Retinal pigment epithelial cell (primary cell): ENCODE results near the gene RAB21.
A peak's percentile ranks its signal among the peaks of the same experiment; 100 is the strongest.

Experiments
- DNase-seq: peaks from one replicate; pipeline ENCODE4 v3.0.0-alpha.2; 2010; ENCODE audit warnings: low read depth
- H3K4me3 ChIP-seq: 2 replicates; pipeline ENCODE4 v1.5.1; 2011; ENCODE audit warnings: mild to moderate bottlenecking, low read length, control low read depth, moderate library complexity
- TF ChIP-seq, protein P1 (sequence below): conservative IDR thresholded peaks from 2 replicates; pipeline ENCODE4 v1.5.1; 2011; ENCODE audit warnings: low read depth, low read length, control low read depth, inconsistent platforms

RAB21 gene, protein sequence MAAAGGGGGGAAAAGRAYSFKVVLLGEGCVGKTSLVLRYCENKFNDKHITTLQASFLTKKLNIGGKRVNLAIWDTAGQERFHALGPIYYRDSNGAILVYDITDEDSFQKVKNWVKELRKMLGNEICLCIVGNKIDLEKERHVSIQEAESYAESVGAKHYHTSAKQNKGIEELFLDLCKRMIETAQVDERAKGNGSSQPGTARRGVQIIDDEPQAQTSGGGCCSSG

GRCh38 chr12:71754461-71755145 lies at the start of gene RAB21:
RAB21 (plus strand) TSS chr12:71754863; CDS start chr12:71755130, 267 bp downstream.
- TF ChIP-seq, protein P1, sequence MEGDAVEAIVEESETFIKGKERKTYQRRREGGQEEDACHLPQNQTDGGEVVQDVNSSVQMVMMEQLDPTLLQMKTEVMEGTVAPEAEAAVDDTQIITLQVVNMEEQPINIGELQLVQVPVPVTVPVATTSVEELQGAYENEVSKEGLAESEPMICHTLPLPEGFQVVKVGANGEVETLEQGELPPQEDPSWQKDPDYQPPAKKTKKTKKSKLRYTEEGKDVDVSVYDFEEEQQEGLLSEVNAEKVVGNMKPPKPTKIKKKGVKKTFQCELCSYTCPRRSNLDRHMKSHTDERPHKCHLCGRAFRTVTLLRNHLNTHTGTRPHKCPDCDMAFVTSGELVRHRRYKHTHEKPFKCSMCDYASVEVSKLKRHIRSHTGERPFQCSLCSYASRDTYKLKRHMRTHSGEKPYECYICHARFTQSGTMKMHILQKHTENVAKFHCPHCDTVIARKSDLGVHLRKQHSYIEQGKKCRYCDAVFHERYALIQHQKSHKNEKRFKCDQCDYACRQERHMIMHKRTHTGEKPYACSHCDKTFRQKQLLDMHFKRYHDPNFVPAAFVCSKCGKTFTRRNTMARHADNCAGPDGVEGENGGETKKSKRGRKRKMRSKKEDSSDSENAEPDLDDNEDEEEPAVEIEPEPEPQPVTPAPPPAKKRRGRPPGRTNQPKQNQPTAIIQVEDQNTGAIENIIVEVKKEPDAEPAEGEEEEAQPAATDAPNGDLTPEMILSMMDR: peak; percentile 17
- peak within 1 kb of the TSS; percentile 80 for H3K4me3 ChIP-seq
- DNase-seq: peak; percentile 91

DNA sequence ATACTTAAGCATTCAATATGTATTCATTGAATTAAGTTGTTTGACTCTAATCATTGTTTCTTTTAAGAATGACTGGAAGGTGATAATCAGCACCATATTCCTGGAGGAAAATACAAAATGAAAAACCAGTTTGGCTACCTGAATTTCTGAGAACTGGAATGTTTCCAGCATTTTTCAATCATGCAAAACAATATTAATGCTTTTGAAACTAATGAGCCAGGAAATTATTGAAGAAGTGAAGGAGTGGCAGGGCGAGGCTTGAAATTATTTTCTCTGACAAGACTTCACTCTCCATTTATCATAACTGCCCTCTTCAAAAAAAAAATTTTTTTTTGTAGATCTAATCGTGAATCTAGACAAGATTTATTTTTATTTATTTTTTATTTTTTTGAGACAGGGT lies 49.7 kb upstream of the RAB21 start:
- H3K4me3 ChIP-seq: no peak overlapping the region
- DNase-seq: no peak
- TF ChIP-seq, protein P1: no peak

DNA sequence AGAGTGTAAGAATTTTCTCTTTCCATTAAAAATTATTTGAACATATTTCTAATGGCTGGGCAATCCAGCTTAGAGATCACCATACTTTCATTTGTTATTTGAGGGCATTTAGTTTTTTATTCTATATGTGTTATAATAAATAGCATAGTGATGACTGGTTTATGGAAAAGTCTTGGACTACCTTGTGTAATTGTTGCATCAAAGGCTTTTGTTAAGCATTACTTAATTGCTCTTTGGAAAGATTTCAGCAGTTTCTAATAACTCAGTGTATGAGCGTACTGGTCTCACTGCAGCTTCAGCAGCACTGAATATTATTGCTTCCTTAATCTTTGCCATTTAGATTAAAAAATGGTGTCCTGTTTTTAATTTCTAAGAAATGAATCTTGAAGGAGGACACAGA lies 46.0 kb upstream of the RAB21 start:
- peak; percentile 7 for DNase-seq
- TF ChIP-seq, protein P1: no peak
- no peak overlapping the region for H3K4me3 ChIP-seq

DNA sequence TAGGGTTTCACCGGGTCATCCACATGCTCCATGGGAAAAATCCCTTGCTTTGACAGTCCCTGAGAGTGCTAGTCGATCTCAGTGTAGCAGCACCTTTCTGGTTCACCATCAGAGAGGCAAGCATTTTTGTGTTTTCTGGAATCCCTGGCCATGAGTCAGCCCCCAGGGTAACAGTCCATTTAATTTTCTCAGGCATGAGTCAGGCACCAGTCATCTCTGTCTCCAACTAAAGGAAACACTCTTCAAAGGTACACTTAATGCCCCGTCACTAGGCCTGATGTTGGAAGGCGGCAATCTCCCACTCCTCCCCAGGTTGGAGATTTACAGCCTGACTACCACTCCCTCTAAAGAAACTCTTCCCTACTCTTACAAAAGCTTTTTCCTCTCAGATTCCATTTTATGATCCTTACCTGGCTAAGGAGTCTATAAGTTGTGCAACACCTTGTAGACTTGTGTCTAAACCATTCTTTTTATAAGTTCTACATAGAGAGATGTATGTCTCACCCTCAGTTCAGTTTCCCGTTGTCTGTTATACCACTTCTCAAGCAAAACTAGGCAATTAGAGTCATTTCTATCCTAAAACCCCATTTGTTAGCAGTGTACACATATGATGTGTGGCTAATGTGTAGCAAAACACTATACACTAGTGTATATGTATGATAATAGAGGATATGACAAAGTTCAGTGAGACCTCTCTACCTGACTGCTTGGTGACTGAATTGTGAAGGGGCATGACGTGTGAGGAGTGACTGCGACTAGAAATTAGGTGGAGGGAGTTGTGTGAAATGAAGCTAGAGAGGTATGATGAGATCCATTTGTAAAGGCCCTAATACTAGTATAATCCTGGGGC lies 44.2 kb upstream of the RAB21 start:
- TF ChIP-seq, protein P1: no peak
- DNase-seq: peak; percentile 70
- no peak overlapping the region for H3K4me3 ChIP-seq

GRCh38 chr12:71718611-71719010 lies 36.1 kb upstream of the RAB21 start:
- TF ChIP-seq, protein P1: no peak
- H3K4me3 ChIP-seq: no peak overlapping the region
- DNase-seq: no peak

DNA sequence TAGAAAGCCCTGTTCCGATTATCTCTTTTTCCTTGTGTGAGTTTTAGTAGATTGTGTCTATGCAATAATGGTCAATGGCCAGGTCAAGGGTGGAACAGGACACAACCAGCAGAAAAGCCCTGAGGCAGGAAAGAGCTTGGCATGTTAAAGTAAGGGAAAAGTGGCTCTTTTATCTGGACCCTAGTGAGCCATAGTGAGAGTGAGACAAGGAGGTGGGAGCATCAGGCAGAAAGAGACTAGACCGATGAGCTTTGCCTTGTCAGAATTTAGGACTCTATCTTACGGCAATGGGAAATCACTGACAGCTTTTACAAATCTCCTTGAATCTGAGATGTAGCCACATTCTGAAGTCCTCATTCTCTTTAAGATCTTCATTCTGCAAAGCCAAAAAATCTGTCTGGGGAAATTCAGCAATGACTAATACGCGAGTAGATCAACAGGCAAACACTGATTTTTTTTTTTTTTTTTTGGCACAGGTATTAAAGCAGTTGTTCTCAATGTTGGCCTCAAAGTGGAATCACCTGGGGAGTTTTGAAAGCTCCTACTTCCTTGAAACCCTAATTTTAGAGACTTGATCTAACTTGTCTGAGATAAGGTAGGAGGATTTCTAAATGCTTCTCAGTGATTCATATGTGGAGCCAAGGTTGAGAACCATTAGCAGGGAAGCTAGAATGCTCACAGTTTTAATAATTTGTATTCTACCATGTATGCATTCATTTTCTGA lies 34.9 kb upstream of the RAB21 start:
- no peak overlapping the region for H3K4me3 ChIP-seq
- TF ChIP-seq, protein P1: no peak

More for the DNA sequence above, 34.9 kb upstream of the RAB21 start:
- no peak for DNase-seq
